Tibial artery (tissue), 4 donors: ENCODE measurements around the gene CCDC28B.

Experiments
- DNase-seq, 2 donors: peaks; one replicate each; pipeline ENCODE4 v3.0.0-alpha.2; 2019
- H3K27ac ChIP-seq, 2 donors: fragments of 200-600 bp; sonication (generic) in 1 of 2; 1 replicate in 1 of 2; 2 replicates in 1 of 2; pipeline ENCODE4 v1.5.1; 2018 to 2019; ENCODE audit warnings: mild to moderate bottlenecking in 1 of 2
- H3K27me3 ChIP-seq, 2 donors: fragments of 200-600 bp; sonication (generic) in 1 of 2; one replicate each; pipeline versions ENCODE4 v1.5.1 to v1.6.0; 2016 to 2019
- H3K36me3 ChIP-seq, 3 donors: fragments of 200-600 bp; sonication (generic) in 2 of 3; one replicate each; pipeline ENCODE4 v1.5.1; 2016 to 2019; ENCODE audit warnings: mild to moderate bottlenecking in 2 of 3
- H3K4me1 ChIP-seq, 4 donors: fragments of 200-600 bp; sonication (generic) in 2 of 4; 1 replicate in 3 of 4; 2 replicates in 1 of 4; pipeline ENCODE4 v1.5.1; 2016 to 2019
- H3K4me3 ChIP-seq, 2 donors: fragments of 200-600 bp; sonication (generic) in 1 of 2; 1 replicate in 1 of 2; 2 replicates in 1 of 2; pipeline ENCODE4 v1.5.1; 2018 to 2019; ENCODE audit warnings: mild to moderate bottlenecking in 2 of 2
- H3K9me3 ChIP-seq, 3 donors: fragments of 200-600 bp; sonication (generic) in 1 of 3; one replicate each; pipeline ENCODE4 v1.5.1; 2016 to 2019
- CTCF ChIP-seq, 2 experiments: fragments of 200-600 bp in 1 of 2; fragments of 450-650 bp in 1 of 2; IDR thresholded peaks; one replicate each; pipeline ENCODE4 v1.5.1; 2017 to 2019; ENCODE audit warnings: antibody characterized with exemption in 2 of 2, mild to moderate bottlenecking in 1 of 2, moderate library complexity in 1 of 2
- intact Hi-C: fragments of 100-400 bp; cut with DNase I; formaldehyde crosslinking; loops from one replicate; pipeline ENCODE4 v1.15.0; 2023; ENCODE audit warnings: low total_unique reads

The CCDC28B gene

GRCh38 chr1:32199043-32199716 is 1.2 kb upstream of the CCDC28B start:
- Histone ChIP-seq H3K36me3 (peaks cover 23 to 44% (median 27%) of the 10 kb centered on the region in 3 donors), H3K9me3 (no peaks in the 10 kb centered on the region), H3K27me3 (no peaks in the 10 kb centered on the region), H3K4me1 (peaks cover 3 to 30% (median 23%) of the 10 kb centered on the region in 4 donors), H3K27ac (peak overlapping the region; percentile 71 to 73), H3K4me3 (no peak overlapping the region)
- DNase-seq: no peak
- intact Hi-C loops: no loop called here
- TF ChIP-seq CTCF (IDR thresholded peaks at IDR 0.05): no peak

GRCh38 chr1:32199717-32200072 is 700 bp upstream of the CCDC28B start:
- peaks cover 3 to 31% (median 23%) of the 10 kb centered on the region in 4 donors for H3K4me1 ChIP-seq
- intact Hi-C loops: loop anchor here (5.0 kb wide), 1 partner anchor 153 kb away; no protein-coding TSS in a partner anchor
- peak overlapping the region; percentile 58 to 70 for H3K4me3 ChIP-seq
- peak; percentile 74 to 87 for DNase-seq
- H3K36me3 ChIP-seq: peaks cover 17 to 39% (median 22%) of the 10 kb centered on the region in 3 donors
- TF ChIP-seq CTCF (IDR thresholded peaks at IDR 0.05): no peak
- H3K9me3 ChIP-seq: no peaks in the 10 kb centered on the region
- H3K27ac ChIP-seq: peak overlapping the region; percentile 71 to 73
- H3K27me3 ChIP-seq: no peaks in the 10 kb centered on the region

- Histone ChIP-seq H3K4me3 (peak overlapping the region; percentile 58 to 70), H3K27me3 (no peaks in the 10 kb centered on the region), H3K36me3 (peaks cover 4 to 24% (median 9%) of the 10 kb centered on the region in 3 donors), H3K27ac (peak overlapping the region; percentile 71 to 73), H3K4me1 (peaks cover 3 to 42% (median 34%) of the 10 kb centered on the region in 4 donors), H3K9me3 (no peaks in the 10 kb centered on the region)
- intact Hi-C loops: loop anchor here (5.0 kb wide), 1 partner anchor 151 kb away; no protein-coding TSS in a partner anchor
- no peak for TF ChIP-seq CTCF (IDR thresholded peaks at IDR 0.05)
- peak; percentile 78 to 84 for DNase-seq
Measured at GRCh38 chr1:32201011-32201855, 838 bp downstream of the CCDC28B start.

GRCh38 chr1:32204943-32205361 is 4.6 kb downstream of the CCDC28B start:
- Histone ChIP-seq H3K4me3 (peak overlapping the region; percentile 52 to 71), H3K36me3 (no peaks in the 10 kb centered on the region), H3K4me1 (peaks cover 0 to 35% (median 25%) of the 10 kb centered on the region in 4 donors), H3K27me3 (no peaks in the 10 kb centered on the region), H3K27ac (peak overlapping the region; percentile 53 to 60), H3K9me3 (no peaks in the 10 kb centered on the region)
- no peak for TF ChIP-seq CTCF (IDR thresholded peaks at IDR 0.05)
- no peak for DNase-seq
- intact Hi-C loops: loop anchor here (5.0 kb wide), 2 partner anchors 37 to 147 kb away; no protein-coding TSS in a partner anchor

- no peaks in the 10 kb centered on the region for H3K27me3 ChIP-seq
- no peaks in the 10 kb centered on the region for H3K9me3 ChIP-seq
- H3K4me1 ChIP-seq: peaks cover 0 to 33% (median 22%) of the 10 kb centered on the region in 4 donors
- intact Hi-C loops: loop anchor here (5.0 kb wide), 1 partner anchor 37 kb away; no protein-coding TSS in a partner anchor
- peak within 1 kb of the TSS; percentile 52 to 71 for H3K4me3 ChIP-seq
- peak; percentile 78 to 91 for DNase-seq
- no peaks in the 10 kb centered on the region for H3K36me3 ChIP-seq
- TF ChIP-seq CTCF (IDR thresholded peaks at IDR 0.05): no peak
- H3K27ac ChIP-seq: peak within 1 kb of the TSS; percentile 53 to 60
Measured at GRCh38 chr1:32205401-32206370, 5.3 kb downstream of the CCDC28B start, which contains the start of gene IQCC. Gene IQCC (plus strand): TSS chr1:32205671. CDS start chr1:32205682, 11 bp downstream.
